ENCODE results near the gene TUSC2. TPM values are rescaled to one million over a fixed set of nuclear protein-coding genes. Genes with fewer than 3 reads are reported as not detected.

Gene TUSC2
- total and polyA plus RNA-seq, 10 of the 15 experiments (the other 5 are each of a cell fraction or from before 2014, with no cell fraction given), result 4.0 to 73.8 (median 34.3) TPM

GRCh38 chr3:50304601-50305000 lies 23.4 kb downstream of the TUSC2 start:
- no peak for ATAC-seq
- H3K9me3 ChIP-seq (replicated peaks; ENCODE audit: control insufficient read depth, insufficient read depth, low read length), result no peaks in the 10 kb centered on the region
- POLR2A ChIA-PET, result no interaction called here
- H3K79me2 ChIP-seq (ENCODE audit: control insufficient read depth, insufficient read depth, low read length), result 0 out of 2 replicates have a peak, but pooled peaks cover 2% of the 10 kb centered on the region
- TF ChIP-seq ZNF592 (IDR thresholded peaks at IDR 0.05), result no peak
- BruUV-seq (replicated peaks), result no TSS peak
- H3K27me3 ChIP-seq (replicated peaks in 1 of 2; ENCODE audit: control insufficient read depth in 2 of 2, insufficient read depth in 2 of 2, low read length in 1 of 2), result no peaks in the 10 kb centered on the region
- H4K20me1 ChIP-seq (ENCODE audit: control insufficient read depth, insufficient read depth), result no peaks in the 10 kb centered on the region
- RAD21 ChIA-PET (ENCODE audit: unreplicated experiment), result no interaction called here
- intact Hi-C loops (cut with micrococcal nuclease; ENCODE audit: unreplicated experiment), result no loop called here
- FAIRE-seq, result no peak
- H3K27ac ChIP-seq (ENCODE audit: control insufficient read depth, insufficient read depth), result no peak overlapping the region
- CTCF ChIA-PET, result interaction anchor here (2.1 kb wide), 1 partner anchor 19 kb away, joined by 11 read pairs; no protein-coding TSS in a partner anchor
- SMC1A ChIA-PET (ENCODE audit: uncharacterized antibody, unreplicated experiment), result interaction anchor here (0.6 kb wide), 1 partner anchor 70 kb away, joined by 3 read pairs; no protein-coding TSS in a partner anchor
- H2AFZ ChIP-seq (ENCODE audit: control insufficient read depth, low read depth, low read length), result no peak overlapping the region
- no peaks in the 10 kb centered on the region; the same call in 1 of the 2 replicates for H3K4me1 ChIP-seq (ENCODE audit: control insufficient read depth, insufficient read depth, low read length)
- no peak overlapping the region for H3K4me2 ChIP-seq (ENCODE audit: control insufficient read depth, insufficient read depth)
- in situ Hi-C loops (cut with MboI), result no loop called here
- H3K36me3 ChIP-seq (ENCODE audit: control insufficient read depth in 2 of 2, insufficient read depth in 2 of 2, low read length in 1 of 2), result no peaks in the 10 kb centered on the region
- DNase-seq (ENCODE audit: low read depth, low spot score), result no peak
- no peak overlapping the region for H3K4me3 ChIP-seq
- H3K9ac ChIP-seq (ENCODE audit: control insufficient read depth, insufficient read depth, low read length), result no peak overlapping the region
